Skin of body (tissue), 3 donors: ENCODE data around the gene SLC41A3. TPM values are rescaled to one million over a fixed set of nuclear protein-coding genes. Genes with fewer than 3 reads are reported as not detected.
"Not testable (repeated sequence)": the region's sequence is repeated elsewhere in the genome, so short reads cannot be mapped to it uniquely, and the experiment has no call there.

Source experiments
- DNase-seq: peaks from one replicate; lab custom pipeline; 2025; lab: John Stamatoyannopoulos, UW
- small RNA-seq: library from RNA; depleted of rRNA; stranded (forward); fragments of <200 nt; gene quantifications from one replicate; pipeline ENCODE3, GENCODE V24; 2014; ENCODE audit warnings: low replicate concordance
- total RNA-seq: library from RNA; depleted of rRNA; stranded (reverse); fragments of >200 nt; gene quantifications from one replicate; pipeline ENCODE4 v1.2.3, GENCODE V29; 2014

Gene SLC41A3
- total RNA-seq, 1 donor from 2014 or later, result 26.1 TPM

DNA sequence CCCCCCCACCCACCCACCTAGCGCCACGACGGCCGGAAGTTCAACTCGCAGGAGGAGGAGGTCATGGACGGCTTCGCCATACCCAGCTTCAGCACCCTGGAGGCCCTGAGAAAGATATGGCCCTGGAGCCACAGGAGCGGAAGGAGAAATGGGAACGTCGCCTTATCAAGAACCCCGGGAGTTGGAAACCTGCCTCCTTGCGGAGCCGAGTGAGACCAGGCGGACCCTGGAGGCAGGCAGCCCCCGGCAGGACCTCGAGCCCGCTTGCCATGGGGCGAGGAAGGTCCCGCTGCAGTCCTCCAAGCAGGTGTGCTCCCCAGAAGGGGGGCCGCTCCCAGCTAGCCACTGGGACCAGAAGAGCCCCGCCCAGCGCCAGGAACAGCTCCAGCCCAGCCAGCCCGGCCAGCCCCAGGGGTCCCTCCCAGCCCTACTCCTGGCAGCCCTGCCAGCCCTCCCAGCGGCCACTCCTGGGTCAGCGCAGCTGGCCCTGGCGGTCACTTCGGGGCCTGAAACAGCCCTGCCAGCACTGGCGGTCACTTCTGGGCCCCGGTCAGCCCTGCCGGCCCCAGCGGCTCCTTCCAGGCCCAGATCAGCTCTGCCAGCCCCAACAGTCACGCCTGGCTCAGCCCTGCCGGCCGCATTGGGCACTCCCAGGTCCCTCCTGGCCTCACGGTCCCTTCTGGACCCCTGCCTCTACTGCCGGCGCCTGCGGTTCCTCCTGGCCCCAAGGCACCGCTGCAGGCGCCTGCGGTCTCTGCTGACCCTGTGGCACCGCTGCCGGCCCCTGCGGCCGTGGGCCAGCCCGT lies 125.2 kb downstream of the SLC41A3 start:
- no peak for DNase-seq

DNA sequence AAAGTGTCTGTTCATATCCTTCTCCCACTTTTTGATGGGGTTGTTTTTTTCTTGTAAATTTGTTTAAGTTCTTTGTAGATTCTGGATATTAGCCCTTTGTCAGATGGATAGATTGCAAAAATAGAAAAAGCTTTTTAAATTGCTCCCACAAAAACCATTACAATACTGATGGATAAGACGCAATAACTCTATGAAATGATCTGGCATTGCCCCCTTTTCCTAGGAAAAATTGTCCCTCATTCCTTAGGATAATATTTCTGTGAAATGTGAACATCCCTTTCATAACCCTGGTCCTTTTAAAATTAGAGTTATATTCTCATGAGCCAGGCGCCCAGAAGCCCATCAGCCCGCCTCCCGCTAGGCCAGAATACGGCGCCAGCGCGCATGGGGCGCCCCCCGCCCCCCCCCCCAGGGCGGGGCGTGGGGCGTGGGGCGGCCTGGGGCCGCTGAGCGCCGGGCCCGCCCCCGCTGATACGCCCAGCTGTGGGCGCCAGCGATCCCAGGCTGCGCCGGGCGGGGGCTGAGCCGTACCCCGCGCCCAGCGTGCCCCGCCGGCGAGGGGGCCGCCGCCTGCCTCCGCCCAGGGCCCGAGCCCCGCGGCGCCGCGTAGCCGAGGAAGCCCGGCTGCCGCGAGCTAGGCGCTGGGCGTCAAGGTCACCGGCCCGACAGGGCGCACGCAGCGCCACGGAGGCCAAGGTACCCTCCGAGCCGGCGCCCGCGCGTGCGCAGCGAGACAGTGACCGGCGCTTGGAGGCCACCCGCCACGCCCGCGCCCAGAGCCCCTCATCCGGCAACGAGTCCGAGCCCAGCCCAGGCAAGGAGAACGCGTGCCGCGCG lies 126.0 kb downstream of the SLC41A3 start:
- DNase-seq, result no peak

DNA sequence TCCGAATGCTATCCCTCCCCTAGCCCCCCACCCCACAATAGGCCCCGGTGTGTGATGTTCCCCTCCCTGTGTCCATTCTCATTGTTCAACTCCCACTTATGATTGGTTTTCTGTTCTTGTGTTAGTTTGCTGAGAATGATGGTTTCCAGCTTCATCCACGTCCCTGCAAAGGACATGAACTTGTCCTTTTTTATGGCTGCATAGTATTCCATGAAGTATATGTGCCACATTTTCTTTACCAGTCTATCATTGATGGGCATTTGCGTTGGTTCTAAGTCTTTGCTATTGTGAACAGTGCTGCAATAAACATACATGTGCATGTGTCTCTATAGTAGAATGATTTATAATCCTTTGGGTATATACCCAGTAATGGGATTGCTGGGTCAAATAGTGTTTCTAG lies 126.9 kb downstream of the SLC41A3 start:
- DNase-seq, result not testable (repeated sequence)

Small RNA genes lying within 50 kb of the gene (small RNA-seq; reads per million reads assigned to genes)
- gene AC092903.1, result not detected

Other genes with a start within 250 kb of the SLC41A3 start
- gene ROPN1B, start 114.9 kb downstream of the SLC41A3 start, total RNA-seq, result 2.0 TPM
- gene ALDH1L1, start 96.5 kb upstream of the SLC41A3 start, total RNA-seq, result 8.8 TPM